NB4 (cell line): ENCODE measurements around the gene PDE5A.

Experiments used
- DNase-seq: peaks from one replicate; pipeline ENCODE4 v3.0.0; 2010; ENCODE audit warnings: low read depth
- H3K4me3 ChIP-seq: one replicate; pipeline ENCODE4 v1.5.1; 2011; ENCODE audit warnings: mild to moderate bottlenecking, low read depth, low read length, moderate library complexity
- MYC ChIP-seq: IDR thresholded peaks from 2 replicates; pipeline ENCODE4 v1.6.1; 2011; ENCODE audit warnings: low read depth, low read length
- POLR2A ChIP-seq: IDR thresholded peaks from 2 replicates; pipeline ENCODE4 v1.6.1; 2011; ENCODE audit warnings: mild to moderate bottlenecking; ENCODE audit not compliant: insufficient read length; ENCODE audit errors: extremely low read depth
- TF ChIP-seq, protein P1 (sequence below): IDR thresholded peaks from one replicate; pipeline ENCODE4 v1.5.1; 2012; ENCODE audit warnings: low read depth, low read length
- TF ChIP-seq, protein P2 (sequence below): IDR thresholded peaks from 2 replicates; pipeline ENCODE4 v1.6.1; 2011; ENCODE audit warnings: low read depth, low read length

Gene PDE5A

DNA sequence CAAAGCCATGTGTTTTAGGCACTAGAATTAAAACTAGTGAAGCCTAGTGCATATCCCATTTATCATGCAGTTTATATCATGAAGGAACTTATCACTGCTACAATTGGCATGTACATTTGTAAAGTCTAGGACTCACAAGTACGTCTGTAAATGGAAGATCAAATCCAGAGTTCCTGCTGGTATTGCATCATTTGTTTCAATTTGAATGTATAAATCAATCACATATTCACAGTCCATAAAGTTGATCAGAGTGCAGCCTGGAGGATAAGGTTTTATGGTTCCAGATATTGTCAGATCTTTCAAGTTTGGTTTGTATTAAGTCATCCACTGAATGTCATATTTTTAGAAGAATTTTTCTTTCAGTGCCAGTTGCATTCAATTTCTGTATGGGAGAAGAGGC lies 32.6 kb upstream of the PDE5A start:
- no peak overlapping the region for H3K4me3 ChIP-seq
- no peak for DNase-seq
- TF ChIP-seq, protein P1, sequence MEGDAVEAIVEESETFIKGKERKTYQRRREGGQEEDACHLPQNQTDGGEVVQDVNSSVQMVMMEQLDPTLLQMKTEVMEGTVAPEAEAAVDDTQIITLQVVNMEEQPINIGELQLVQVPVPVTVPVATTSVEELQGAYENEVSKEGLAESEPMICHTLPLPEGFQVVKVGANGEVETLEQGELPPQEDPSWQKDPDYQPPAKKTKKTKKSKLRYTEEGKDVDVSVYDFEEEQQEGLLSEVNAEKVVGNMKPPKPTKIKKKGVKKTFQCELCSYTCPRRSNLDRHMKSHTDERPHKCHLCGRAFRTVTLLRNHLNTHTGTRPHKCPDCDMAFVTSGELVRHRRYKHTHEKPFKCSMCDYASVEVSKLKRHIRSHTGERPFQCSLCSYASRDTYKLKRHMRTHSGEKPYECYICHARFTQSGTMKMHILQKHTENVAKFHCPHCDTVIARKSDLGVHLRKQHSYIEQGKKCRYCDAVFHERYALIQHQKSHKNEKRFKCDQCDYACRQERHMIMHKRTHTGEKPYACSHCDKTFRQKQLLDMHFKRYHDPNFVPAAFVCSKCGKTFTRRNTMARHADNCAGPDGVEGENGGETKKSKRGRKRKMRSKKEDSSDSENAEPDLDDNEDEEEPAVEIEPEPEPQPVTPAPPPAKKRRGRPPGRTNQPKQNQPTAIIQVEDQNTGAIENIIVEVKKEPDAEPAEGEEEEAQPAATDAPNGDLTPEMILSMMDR, result no peak
- TF ChIP-seq, protein P2, sequence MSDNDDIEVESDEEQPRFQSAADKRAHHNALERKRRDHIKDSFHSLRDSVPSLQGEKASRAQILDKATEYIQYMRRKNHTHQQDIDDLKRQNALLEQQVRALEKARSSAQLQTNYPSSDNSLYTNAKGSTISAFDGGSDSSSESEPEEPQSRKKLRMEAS, result no peak
- TF ChIP-seq MYC (no peak), POLR2A (no peak)

DNA sequence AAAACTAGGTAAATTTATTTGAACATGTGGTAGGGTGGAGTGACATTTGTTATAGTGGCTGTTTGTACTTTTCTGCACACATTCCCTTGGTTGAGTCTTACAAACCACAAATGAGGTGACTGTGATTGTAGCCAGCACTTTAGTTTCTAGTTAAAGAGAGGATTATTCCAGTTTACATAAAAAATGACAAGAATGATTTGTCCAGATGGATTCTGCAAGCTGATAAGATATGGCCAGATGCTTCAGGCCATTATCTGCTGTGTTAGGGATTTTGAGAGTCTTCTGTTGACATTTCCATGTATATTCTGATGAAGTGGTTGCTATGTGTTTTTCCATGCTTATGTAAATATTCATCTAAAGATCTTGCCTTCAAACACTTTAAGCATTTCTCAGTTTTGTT lies 31.0 kb upstream of the PDE5A start:
- TF ChIP-seq POLR2A (no peak), MYC (no peak)
- TF ChIP-seq, protein P2, result no peak
- TF ChIP-seq, protein P1, result no peak
- H3K4me3 ChIP-seq, result no peak overlapping the region
- no peak for DNase-seq

DNA sequence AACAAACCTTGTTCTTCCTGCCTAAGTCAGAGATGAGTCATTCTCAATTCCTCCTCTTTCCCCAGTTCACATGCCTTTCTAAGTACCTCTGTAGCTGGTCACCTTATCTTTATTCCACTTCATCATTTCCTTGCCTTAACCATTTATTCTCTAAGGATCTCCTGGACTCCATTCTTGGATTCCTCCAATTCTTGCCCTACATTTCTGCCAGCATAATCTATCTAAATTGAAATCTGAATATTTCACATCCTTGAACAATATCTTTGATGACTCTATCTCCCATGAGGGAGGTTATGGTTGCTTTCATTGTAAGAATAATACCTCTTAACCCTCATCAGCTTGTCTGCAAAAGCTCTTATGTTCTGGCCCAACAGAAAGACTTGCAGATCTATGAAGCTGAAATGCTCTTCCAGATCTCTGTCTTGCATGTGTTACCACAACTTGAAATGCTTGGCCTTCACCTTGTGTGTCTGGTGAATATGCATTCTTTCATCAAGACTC lies 28.6 kb upstream of the PDE5A start:
- TF ChIP-seq POLR2A (no peak), MYC (no peak)
- TF ChIP-seq, protein P2, result no peak
- TF ChIP-seq, protein P1, result no peak
- no peak for DNase-seq
- no peak overlapping the region for H3K4me3 ChIP-seq

DNA sequence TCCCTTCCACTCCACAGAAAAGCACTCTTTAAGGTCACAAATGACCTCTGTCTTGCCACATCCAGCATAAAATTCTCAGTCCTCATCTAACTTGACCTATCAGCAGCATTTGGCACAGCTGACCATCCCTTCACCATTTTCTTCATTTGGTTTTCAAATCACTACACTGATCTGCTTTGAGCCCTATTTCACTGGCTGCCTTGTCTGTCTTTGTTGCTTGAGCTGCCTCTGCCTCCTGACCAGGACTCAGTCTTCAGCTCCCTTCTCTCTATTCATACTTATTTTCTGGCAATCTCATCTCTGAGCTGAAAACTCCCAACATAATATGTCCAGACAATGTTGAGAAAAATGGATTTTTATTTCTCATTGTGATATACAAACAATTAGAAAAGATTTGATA lies 27.7 kb upstream of the PDE5A start:
- TF ChIP-seq, protein P2, result no peak
- TF ChIP-seq, protein P1, result no peak
- TF ChIP-seq POLR2A (no peak), MYC (no peak)
- DNase-seq, result no peak
- H3K4me3 ChIP-seq, result no peak overlapping the region

DNA sequence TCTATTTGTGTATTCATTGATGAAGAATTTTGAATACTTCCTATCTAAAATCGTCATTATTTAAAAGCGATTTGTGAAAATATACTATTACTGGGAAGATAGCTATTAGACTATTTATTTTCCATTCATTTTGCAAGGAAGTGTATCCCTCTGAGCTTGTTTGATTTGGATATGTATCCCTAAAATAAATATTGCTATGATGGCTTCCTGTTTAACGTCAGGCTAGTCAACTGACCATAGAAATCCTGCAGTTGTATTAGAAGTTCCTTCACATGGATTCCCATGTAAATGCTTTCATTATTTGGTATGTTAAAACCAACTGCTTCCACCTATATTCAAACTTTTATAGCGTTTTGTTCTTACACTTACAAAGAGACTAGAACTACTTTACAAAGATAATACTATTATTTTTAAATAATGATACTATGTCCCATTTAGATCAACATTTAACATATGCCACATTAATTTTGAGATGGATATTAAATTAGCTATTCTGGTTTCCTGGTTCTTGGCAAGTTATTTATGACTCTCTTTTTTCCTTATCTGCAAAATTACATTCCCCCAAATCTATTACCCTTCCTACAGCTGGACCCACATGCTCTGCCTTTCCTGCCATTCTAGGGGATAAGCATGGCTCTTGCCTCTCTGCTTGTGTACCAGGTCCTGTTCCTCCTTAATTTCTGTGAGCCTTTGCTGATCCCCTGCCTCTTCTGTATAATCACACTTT lies 26.7 kb upstream of the PDE5A start:
- TF ChIP-seq MYC (no peak), POLR2A (no peak)
- DNase-seq, result no peak
- no peak overlapping the region for H3K4me3 ChIP-seq

DNA sequence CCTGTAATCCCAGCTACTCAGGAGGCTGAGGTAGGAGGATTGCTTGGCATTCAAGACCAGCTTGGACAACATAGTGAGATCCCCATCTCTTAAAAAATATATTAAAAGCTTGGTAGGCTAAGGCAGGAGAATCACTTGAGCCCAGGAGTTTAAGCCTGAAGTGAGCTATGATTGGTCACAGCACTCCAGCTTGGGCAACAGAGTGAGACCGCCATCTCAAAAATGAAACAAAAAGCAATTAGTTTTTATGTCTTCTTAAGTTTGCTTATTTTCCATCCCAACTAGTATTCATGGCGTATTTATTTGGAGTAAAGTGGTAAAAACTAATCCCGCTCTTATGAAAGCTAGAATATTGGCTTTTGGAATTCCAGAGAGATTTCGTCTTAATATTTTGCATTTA lies 25.4 kb upstream of the PDE5A start:
- TF ChIP-seq, protein P1, result no peak
- TF ChIP-seq MYC, result no peak
- TF ChIP-seq POLR2A, result no peak
- TF ChIP-seq, protein P2, result no peak
- H3K4me3 ChIP-seq, result no peak overlapping the region
- DNase-seq, result no peak
